ENCODE results near the gene TENM3. TPM values are rescaled to one million over a fixed set of nuclear protein-coding genes. Genes with fewer than 3 reads are reported as not detected.

Gene TENM3
- total RNA-seq, 2 experiments from 2014 or later = not detected

- Mint-ChIP-seq H3K4me3 (no peak overlapping the region), H3K27me3 (no peaks in the 10 kb centered on the region), H3K36me3 (no peaks in the 10 kb centered on the region), H3K9me3 (peaks cover 14% of the 10 kb centered on the region), H3K4me1 (ENCODE audit: low read depth) (no peaks in the 10 kb centered on the region), H3K27ac (no peak overlapping the region)
- POLR2A ChIA-PET = no interaction called here
- CTCF ChIA-PET = no interaction called here
- no peak for DNase-seq
- intact Hi-C loops (cut with micrococcal nuclease) = no loop called here
Observed at GRCh38 chr4:182310316-182310715, 67.1 kb downstream of the TENM3 start.

- Mint-ChIP-seq H3K4me1 (ENCODE audit: low read depth) (no peaks in the 10 kb centered on the region), H3K9me3 (peaks cover 20% of the 10 kb centered on the region), H3K4me3 (no peak overlapping the region), H3K27me3 (no peaks in the 10 kb centered on the region), H3K36me3 (no peaks in the 10 kb centered on the region), H3K27ac (no peak overlapping the region)
- CTCF ChIA-PET = no interaction called here
- intact Hi-C loops (cut with micrococcal nuclease) = no loop called here
- POLR2A ChIA-PET = no interaction called here
- DNase-seq = no peak
Observed at GRCh38 chr4:182310962-182311361, 67.8 kb downstream of the TENM3 start.

- intact Hi-C loops (cut with micrococcal nuclease) = no loop called here
- Mint-ChIP-seq H3K27me3 (no peaks in the 10 kb centered on the region), H3K27ac (no peak overlapping the region), H3K36me3 (no peaks in the 10 kb centered on the region), H3K9me3 (peaks cover 26% of the 10 kb centered on the region), H3K4me3 (no peak overlapping the region), H3K4me1 (ENCODE audit: low read depth) (no peaks in the 10 kb centered on the region)
- POLR2A ChIA-PET = no interaction called here
- CTCF ChIA-PET = no interaction called here
- no peak for DNase-seq
Observed at GRCh38 chr4:182314537-182314936, 71.3 kb downstream of the TENM3 start.

- H3K36me3 Mint-ChIP-seq = no peaks in the 10 kb centered on the region
- ChIA-PET CTCF (interaction anchor here (0.6 kb wide), 1 partner anchor 11 kb away, joined by 3 read pairs; no protein-coding TSS in a partner anchor), POLR2A (no interaction called here)
Observed at GRCh38 chr4:182318256-182318655, 75.1 kb downstream of the TENM3 start.

GRCh38 chr4:182320092-182320491, 76.9 kb downstream of the TENM3 start:
- Mint-ChIP-seq H3K4me1 (ENCODE audit: low read depth) (no peaks in the 10 kb centered on the region), H3K27ac (no peak overlapping the region), H3K4me3 (no peak overlapping the region), H3K36me3 (no peaks in the 10 kb centered on the region), H3K9me3 (peaks cover 15% of the 10 kb centered on the region), H3K27me3 (no peaks in the 10 kb centered on the region)
- CTCF ChIA-PET = no interaction called here
- no peak for DNase-seq
- POLR2A ChIA-PET = no interaction called here
- intact Hi-C loops (cut with micrococcal nuclease) = no loop called here

More at GRCh38 chr4:182318256-182318655, 75.1 kb downstream of the TENM3 start:
- Mint-ChIP-seq H3K9me3 (peaks cover 26% of the 10 kb centered on the region), H3K27me3 (no peaks in the 10 kb centered on the region), H3K4me1 (ENCODE audit: low read depth) (no peaks in the 10 kb centered on the region), H3K27ac (no peak overlapping the region), H3K4me3 (no peak overlapping the region)
- no peak for DNase-seq
- intact Hi-C loops (cut with micrococcal nuclease) = no loop called here

- intact Hi-C loops (cut with micrococcal nuclease) = no loop called here
- CTCF ChIA-PET = no interaction called here
- no peaks in the 10 kb centered on the region for H3K27me3 Mint-ChIP-seq
- no peak overlapping the region for H3K4me3 Mint-ChIP-seq
- no peak for DNase-seq
- H3K9me3 Mint-ChIP-seq = peaks cover 10% of the 10 kb centered on the region
- POLR2A ChIA-PET = no interaction called here
- no peak overlapping the region for H3K27ac Mint-ChIP-seq
- H3K4me1 Mint-ChIP-seq (ENCODE audit: low read depth) = no peaks in the 10 kb centered on the region
- H3K36me3 Mint-ChIP-seq = no peaks in the 10 kb centered on the region
Observed at GRCh38 chr4:182320580-182320979, 77.4 kb downstream of the TENM3 start.

- POLR2A ChIA-PET = no interaction called here
- CTCF ChIA-PET = no interaction called here
- no peaks in the 10 kb centered on the region for H3K27me3 Mint-ChIP-seq
- H3K27ac Mint-ChIP-seq = no peak overlapping the region
- H3K4me1 Mint-ChIP-seq (ENCODE audit: low read depth) = no peaks in the 10 kb centered on the region
- DNase-seq = no peak
- H3K4me3 Mint-ChIP-seq = no peak overlapping the region
- intact Hi-C loops (cut with micrococcal nuclease) = no loop called here
- no peaks in the 10 kb centered on the region for H3K36me3 Mint-ChIP-seq
- H3K9me3 Mint-ChIP-seq = no peaks in the 10 kb centered on the region
Observed at GRCh38 chr4:182324282-182324681, 81.1 kb downstream of the TENM3 start.

- ChIA-PET CTCF (no interaction called here), POLR2A (no interaction called here)
- Mint-ChIP-seq H3K36me3 (no peaks in the 10 kb centered on the region), H3K27me3 (no peaks in the 10 kb centered on the region), H3K4me1 (ENCODE audit: low read depth) (no peaks in the 10 kb centered on the region), H3K4me3 (no peak overlapping the region), H3K9me3 (no peaks in the 10 kb centered on the region), H3K27ac (no peak overlapping the region)
- intact Hi-C loops (cut with micrococcal nuclease) = no loop called here
- no peak for DNase-seq
Observed at GRCh38 chr4:182325397-182325796, 82.2 kb downstream of the TENM3 start.

- Mint-ChIP-seq H3K4me1 (ENCODE audit: low read depth) (no peaks in the 10 kb centered on the region), H3K36me3 (no peaks in the 10 kb centered on the region), H3K27ac (no peak overlapping the region), H3K9me3 (no peaks in the 10 kb centered on the region), H3K27me3 (no peaks in the 10 kb centered on the region), H3K4me3 (no peak overlapping the region)
- intact Hi-C loops (cut with micrococcal nuclease) = no loop called here
- ChIA-PET CTCF (no interaction called here), POLR2A (no interaction called here)
- DNase-seq = no peak
Observed at GRCh38 chr4:182325848-182326255, 82.7 kb downstream of the TENM3 start.

- no peaks in the 10 kb centered on the region for H3K9me3 Mint-ChIP-seq
- intact Hi-C loops (cut with micrococcal nuclease) = no loop called here
- CTCF ChIA-PET = no interaction called here
Observed at GRCh38 chr4:182328505-182328904, 85.3 kb downstream of the TENM3 start.

GRCh38 chr4:182337366-182337765, 94.2 kb downstream of the TENM3 start:
- Mint-ChIP-seq H3K36me3 (no peaks in the 10 kb centered on the region), H3K27ac (no peak overlapping the region), H3K27me3 (no peaks in the 10 kb centered on the region), H3K4me3 (no peak overlapping the region), H3K4me1 (ENCODE audit: low read depth) (no peaks in the 10 kb centered on the region), H3K9me3 (no peaks in the 10 kb centered on the region)
- CTCF ChIA-PET = no interaction called here
- no peak for DNase-seq
- intact Hi-C loops (cut with micrococcal nuclease) = no loop called here
- POLR2A ChIA-PET = no interaction called here

More at GRCh38 chr4:182328505-182328904, 85.3 kb downstream of the TENM3 start:
- H3K27ac Mint-ChIP-seq = no peak overlapping the region
- H3K36me3 Mint-ChIP-seq = no peaks in the 10 kb centered on the region
- no peak overlapping the region for H3K4me3 Mint-ChIP-seq
- no peaks in the 10 kb centered on the region for H3K27me3 Mint-ChIP-seq
- H3K4me1 Mint-ChIP-seq (ENCODE audit: low read depth) = no peaks in the 10 kb centered on the region
- DNase-seq = no peak
- POLR2A ChIA-PET = no interaction called here

GRCh38 chr4:182338063-182338462, 94.9 kb downstream of the TENM3 start:
- H3K4me3 Mint-ChIP-seq = no peak overlapping the region
- intact Hi-C loops (cut with micrococcal nuclease) = no loop called here
- no peak overlapping the region for H3K27ac Mint-ChIP-seq
- DNase-seq = no peak
- POLR2A ChIA-PET = no interaction called here
- CTCF ChIA-PET = no interaction called here
- H3K36me3 Mint-ChIP-seq = no peaks in the 10 kb centered on the region
- no peaks in the 10 kb centered on the region for H3K9me3 Mint-ChIP-seq
- H3K27me3 Mint-ChIP-seq = no peaks in the 10 kb centered on the region
- no peaks in the 10 kb centered on the region for H3K4me1 Mint-ChIP-seq (ENCODE audit: low read depth)

GRCh38 chr4:182338746-182339145, 95.5 kb downstream of the TENM3 start:
- ChIA-PET CTCF (no interaction called here), POLR2A (no interaction called here)
- Mint-ChIP-seq H3K27ac (no peak overlapping the region), H3K27me3 (no peaks in the 10 kb centered on the region), H3K4me1 (ENCODE audit: low read depth) (no peaks in the 10 kb centered on the region), H3K4me3 (no peak overlapping the region), H3K36me3 (no peaks in the 10 kb centered on the region), H3K9me3 (no peaks in the 10 kb centered on the region)
- intact Hi-C loops (cut with micrococcal nuclease) = no loop called here
- DNase-seq = no peak

- CTCF ChIA-PET = no interaction called here
- Mint-ChIP-seq H3K27me3 (no peaks in the 10 kb centered on the region), H3K9me3 (no peaks in the 10 kb centered on the region), H3K27ac (no peak overlapping the region), H3K36me3 (no peaks in the 10 kb centered on the region), H3K4me1 (ENCODE audit: low read depth) (no peaks in the 10 kb centered on the region), H3K4me3 (no peak overlapping the region)
- DNase-seq = no peak
- intact Hi-C loops (cut with micrococcal nuclease) = no loop called here
- POLR2A ChIA-PET = no interaction called here
Observed at GRCh38 chr4:182339221-182339641, 96.0 kb downstream of the TENM3 start.

All from activated CD4-positive, alpha-beta memory T cell treated with anti-CD3 and anti-CD28 coated beads for 36 hours (primary cell).